HEK293T (cell line): ENCODE data around the gene MSI1.

Experiments used
- ARNT ChIP-seq: fragments of 450-650 bp; IDR thresholded peaks from 2 replicates; pipeline ENCODE4 v1.6.1; 2017; ENCODE audit warnings: mild to moderate bottlenecking
- BHLHE40 ChIP-seq: fragments of 450-650 bp; IDR thresholded peaks from 2 replicates; pipeline ENCODE4 v1.6.1; 2016; ENCODE audit warnings: mild to moderate bottlenecking, moderate library complexity, borderline replicate concordance
- ELF4 ChIP-seq: fragments of 450-650 bp; IDR thresholded peaks from 2 replicates; pipeline ENCODE4 v1.6.1; 2017; ENCODE audit warnings: antibody characterized with exemption
- FOXA1 ChIP-seq: fragments of 450-650 bp; IDR thresholded peaks from 2 replicates; pipeline ENCODE4 v1.6.1; 2016; ENCODE audit warnings: mild to moderate bottlenecking
- FOXM1 ChIP-seq: fragments of 450-650 bp; IDR thresholded peaks from 2 replicates; pipeline ENCODE4 v1.6.1; 2017; ENCODE audit warnings: mild to moderate bottlenecking, borderline replicate concordance
- HDGF ChIP-seq: fragments of 450-650 bp; IDR thresholded peaks from 2 replicates; pipeline ENCODE4 v1.6.1; 2017; ENCODE audit warnings: antibody characterized with exemption, borderline replicate concordance
- LEF1 ChIP-seq: fragments of 450-650 bp; IDR thresholded peaks from 2 replicates; pipeline ENCODE4 v1.6.1; 2017; ENCODE audit warnings: mild to moderate bottlenecking, borderline replicate concordance
- NFRKB ChIP-seq: fragments of 450-650 bp; IDR thresholded peaks from 2 replicates; pipeline ENCODE4 v1.6.1; 2016; ENCODE audit warnings: mild to moderate bottlenecking, moderate library complexity
- SP1 ChIP-seq: fragments of 450-650 bp; IDR thresholded peaks from 2 replicates; pipeline ENCODE4 v1.6.1; 2017
- SUZ12 ChIP-seq: fragments of 450-650 bp; IDR thresholded peaks from 2 replicates; pipeline ENCODE4 v1.6.1; 2016; ENCODE audit warnings: mild to moderate bottlenecking
- TARDBP ChIP-seq: fragments of 450-650 bp; IDR thresholded peaks from 2 replicates; pipeline ENCODE4 v1.6.1; 2016
- ZNF384 ChIP-seq: fragments of 450-650 bp; IDR thresholded peaks from 2 replicates; pipeline ENCODE4 v1.6.1; 2016

DNA sequence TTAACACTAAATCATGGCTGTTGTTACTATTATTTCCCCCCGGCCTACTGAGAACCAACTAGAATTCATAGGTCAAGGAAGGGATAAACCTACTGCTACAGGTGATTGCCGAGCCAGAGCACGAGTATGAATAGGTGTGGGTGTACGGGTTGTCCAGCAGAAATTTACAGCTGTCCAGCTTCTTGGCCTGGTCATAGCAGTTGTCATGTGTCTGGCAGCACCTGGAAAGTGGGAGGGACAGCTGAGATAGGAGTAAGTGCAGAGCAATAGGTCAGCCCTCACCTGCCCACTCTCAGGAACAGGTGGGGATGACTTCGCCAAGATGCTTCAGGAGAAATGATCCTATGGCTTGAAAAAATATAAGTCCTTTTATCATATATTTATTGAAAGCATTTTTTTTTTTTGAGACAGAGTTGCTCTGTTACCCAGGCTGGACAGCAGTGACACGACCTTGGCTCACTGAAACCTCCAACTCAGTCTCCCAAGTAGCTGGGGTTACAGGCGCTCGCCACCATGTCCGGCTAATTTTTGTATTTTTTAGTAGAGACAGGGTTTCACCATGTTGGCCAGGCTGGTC lies 44.0 kb downstream of the MSI1 start:
- TF ChIP-seq NFRKB (no peak), FOXM1 (no peak), SP1 (no peak), BHLHE40 (no peak), LEF1 (no peak), TARDBP (no peak), FOXA1 (no peak), ZNF384 (no peak), ARNT (no peak), SUZ12 (no peak), HDGF (no peak), ELF4 (no peak)
